Fibroblast of villous mesenchyme (primary cell): ENCODE measurements around the gene KRTAP21-1. TPM values are rescaled to one million over a fixed set of nuclear protein-coding genes. Genes with fewer than 3 reads are reported as not detected.

Experiments
- DNase-seq: peaks from one replicate; pipeline ENCODE4 v3.0.0-alpha.2; 2010; ENCODE audit warnings: low read depth
- H3K4me3 ChIP-seq: 2 replicates; pipeline ENCODE4 v1.5.1; 2011; ENCODE audit warnings: low read depth, mild to moderate bottlenecking, low read length
- small RNA-seq: library from RNA; depleted of rRNA; stranded (forward); fragments of <200 nt; gene quantifications from one replicate; pipeline ENCODE3, GENCODE V24; 2012
- total RNA-seq: library from RNA; depleted of rRNA; stranded (reverse); fragments of >200 nt; gene quantifications from 2 replicates; pipeline ENCODE4 v1.2.3, GENCODE V29; 2012
- TF ChIP-seq, protein P1 (sequence below): IDR thresholded peaks from 2 replicates; pipeline ENCODE4 v1.5.1; 2012; ENCODE audit warnings: low read depth, mild to moderate bottlenecking, low read length; ENCODE audit not compliant: insufficient read depth

KRTAP21-1 gene
- total RNA-seq, 1 donor = not detected

DNA sequence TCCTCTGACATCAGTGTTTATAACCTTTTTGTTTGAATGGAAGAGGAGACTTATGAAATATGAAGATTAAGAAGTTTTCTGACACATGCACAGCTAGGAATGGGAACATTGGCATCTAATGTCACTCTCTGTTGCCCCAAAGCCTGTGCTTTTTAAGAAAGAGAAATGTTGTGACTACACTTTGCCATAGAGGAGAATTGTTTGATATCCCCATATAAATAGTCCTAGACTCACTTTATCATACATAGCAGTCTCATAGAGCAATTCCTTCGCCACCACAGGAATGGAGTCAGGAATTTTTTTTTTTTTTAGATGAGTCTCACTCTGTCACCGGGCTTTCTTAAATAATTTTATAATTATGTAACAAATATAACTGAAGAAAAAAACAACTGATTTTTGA lies 38.1 kb downstream of the KRTAP21-1 start:
- TF ChIP-seq, protein P1, sequence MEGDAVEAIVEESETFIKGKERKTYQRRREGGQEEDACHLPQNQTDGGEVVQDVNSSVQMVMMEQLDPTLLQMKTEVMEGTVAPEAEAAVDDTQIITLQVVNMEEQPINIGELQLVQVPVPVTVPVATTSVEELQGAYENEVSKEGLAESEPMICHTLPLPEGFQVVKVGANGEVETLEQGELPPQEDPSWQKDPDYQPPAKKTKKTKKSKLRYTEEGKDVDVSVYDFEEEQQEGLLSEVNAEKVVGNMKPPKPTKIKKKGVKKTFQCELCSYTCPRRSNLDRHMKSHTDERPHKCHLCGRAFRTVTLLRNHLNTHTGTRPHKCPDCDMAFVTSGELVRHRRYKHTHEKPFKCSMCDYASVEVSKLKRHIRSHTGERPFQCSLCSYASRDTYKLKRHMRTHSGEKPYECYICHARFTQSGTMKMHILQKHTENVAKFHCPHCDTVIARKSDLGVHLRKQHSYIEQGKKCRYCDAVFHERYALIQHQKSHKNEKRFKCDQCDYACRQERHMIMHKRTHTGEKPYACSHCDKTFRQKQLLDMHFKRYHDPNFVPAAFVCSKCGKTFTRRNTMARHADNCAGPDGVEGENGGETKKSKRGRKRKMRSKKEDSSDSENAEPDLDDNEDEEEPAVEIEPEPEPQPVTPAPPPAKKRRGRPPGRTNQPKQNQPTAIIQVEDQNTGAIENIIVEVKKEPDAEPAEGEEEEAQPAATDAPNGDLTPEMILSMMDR = no peak
- no peak overlapping the region for H3K4me3 ChIP-seq
- DNase-seq = no peak

DNA sequence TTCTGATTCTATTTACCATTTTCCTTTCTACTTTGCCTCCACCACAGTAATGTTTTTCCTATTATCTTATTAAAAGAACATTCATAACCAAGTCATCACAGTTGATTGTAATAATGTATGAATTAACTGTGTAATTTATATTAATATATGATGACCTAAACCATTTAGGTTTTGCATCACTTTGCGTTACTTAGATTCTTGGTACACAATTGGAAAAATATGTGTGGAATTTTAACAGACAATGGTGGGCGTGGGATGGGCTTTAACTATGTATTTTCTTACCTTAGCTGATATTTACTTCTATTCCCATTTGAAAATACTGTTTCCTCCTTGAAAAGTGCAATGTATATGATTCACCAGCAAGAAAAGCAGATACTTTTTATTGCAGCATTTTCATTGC lies 40.3 kb downstream of the KRTAP21-1 start:
- no peak for DNase-seq
- no peak overlapping the region for H3K4me3 ChIP-seq
- TF ChIP-seq, protein P1 = no peak

DNA sequence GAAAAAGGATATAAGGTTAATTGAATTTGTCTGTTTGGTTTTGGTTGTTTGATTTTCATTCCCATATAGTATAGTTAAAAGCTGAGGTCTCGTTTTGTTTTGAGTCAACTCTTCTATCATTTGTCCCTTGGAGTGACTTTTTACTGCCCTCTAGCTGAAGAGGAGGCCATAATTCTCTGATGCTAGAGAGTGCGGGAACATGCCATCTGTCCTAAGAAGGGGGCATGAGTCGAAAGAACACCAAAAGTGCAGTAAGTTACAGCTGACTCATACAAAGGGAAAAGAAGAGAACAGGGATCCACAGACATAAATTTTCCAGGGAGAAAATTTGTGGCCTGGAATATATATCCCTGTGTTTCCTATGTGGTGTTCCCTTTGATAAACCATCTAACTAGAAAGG lies 40.8 kb downstream of the KRTAP21-1 start:
- no peak for DNase-seq
- TF ChIP-seq, protein P1 = no peak
- no peak overlapping the region for H3K4me3 ChIP-seq

DNA sequence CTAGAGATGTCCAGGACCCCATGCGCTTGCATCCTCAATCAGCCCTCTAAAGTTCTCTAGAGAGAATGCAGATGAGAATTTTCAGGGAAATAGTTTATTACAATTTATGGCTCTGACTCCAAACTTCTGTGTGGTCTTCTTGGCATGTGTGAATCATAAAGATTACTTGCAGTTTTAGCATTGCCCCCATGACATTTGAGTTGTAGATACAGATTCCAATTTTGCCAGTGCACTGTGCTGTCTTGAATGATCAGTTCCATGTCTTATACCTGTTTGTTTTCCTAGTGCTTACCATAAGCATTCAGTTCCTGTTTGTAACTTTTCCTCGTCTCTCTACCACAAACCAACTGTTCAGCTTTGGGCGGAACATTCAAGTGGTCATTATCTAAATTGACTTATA lies 41.5 kb downstream of the KRTAP21-1 start:
- TF ChIP-seq, protein P1 = no peak
- H3K4me3 ChIP-seq = no peak overlapping the region
- DNase-seq = no peak

DNA sequence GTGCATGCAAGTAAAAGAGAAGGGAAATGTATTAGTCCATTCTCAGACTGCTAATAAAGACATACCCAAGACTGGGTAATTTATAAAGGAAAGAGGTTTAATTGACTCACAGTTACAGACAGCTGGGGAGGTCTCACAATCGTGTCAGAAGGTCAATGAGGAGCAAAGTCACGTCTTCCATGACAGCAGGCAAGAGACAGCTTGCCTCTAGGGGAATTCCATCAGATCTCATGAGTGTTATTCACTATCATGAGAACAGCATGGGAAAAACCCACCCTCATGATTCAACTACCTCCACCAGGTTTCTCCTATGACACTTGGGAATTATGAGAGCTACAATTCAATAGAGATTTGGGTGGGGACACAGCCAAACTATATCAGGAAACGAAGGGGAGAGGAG lies 44.7 kb downstream of the KRTAP21-1 start:
- TF ChIP-seq, protein P1 = no peak
- no peak overlapping the region for H3K4me3 ChIP-seq
- DNase-seq = no peak

DNA sequence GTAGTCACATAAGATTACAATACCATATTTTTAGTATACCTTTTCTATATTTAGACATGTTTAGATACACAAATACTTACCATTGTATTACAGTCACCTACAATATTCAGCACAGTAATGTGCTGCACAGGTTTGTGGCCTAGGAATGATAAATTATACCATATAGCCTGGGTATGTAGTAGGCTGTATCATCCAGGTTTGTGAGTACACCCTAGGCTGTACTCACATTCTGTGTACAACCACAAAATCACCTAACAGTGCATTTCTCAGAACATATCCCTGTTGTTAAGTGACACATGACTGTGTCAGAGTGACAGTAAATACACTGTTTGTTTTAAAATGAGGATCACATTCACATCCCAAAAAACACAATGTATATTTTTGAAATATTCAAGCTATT lies 47.8 kb downstream of the KRTAP21-1 start:
- TF ChIP-seq, protein P1 = no peak
- H3K4me3 ChIP-seq = no peak overlapping the region
- DNase-seq = no peak

Small RNA genes lying within 50 kb of the gene (small RNA-seq; reads per million reads assigned to genes)
- gene AP000244.1 = not detected
- not detected for gene KRTAP21-3
- not detected for gene KRTAP8-2P

Other genes with a start within 250 kb of the KRTAP21-1 start
- gene KRTAP19-6, start 213.6 kb downstream of the KRTAP21-1 start, total RNA-seq = not detected in 2 replicates
- gene KRTAP19-7, start 194.1 kb downstream of the KRTAP21-1 start, total RNA-seq = not detected in 2 replicates
- gene KRTAP22-2, start 165.0 kb downstream of the KRTAP21-1 start, total RNA-seq = not detected in 2 replicates
- gene KRTAP6-3, start 163.0 kb downstream of the KRTAP21-1 start, total RNA-seq = not detected in 2 replicates
- gene KRTAP6-2, start 156.5 kb downstream of the KRTAP21-1 start, total RNA-seq = not detected in 2 replicates
- not detected in 2 replicates for gene KRTAP22-1, start 154.3 kb downstream of the KRTAP21-1 start, total RNA-seq
- gene KRTAP6-1, start 141.5 kb downstream of the KRTAP21-1 start, total RNA-seq = not detected in 2 replicates
- gene KRTAP20-1, start 139.0 kb downstream of the KRTAP21-1 start, total RNA-seq = not detected in 2 replicates
- not detected in 2 replicates for gene KRTAP20-4, start 134.8 kb downstream of the KRTAP21-1 start, total RNA-seq
- not detected in 2 replicates for gene KRTAP20-2, start 120.2 kb downstream of the KRTAP21-1 start, total RNA-seq
- not detected in 2 replicates for gene KRTAP20-3, start 112.6 kb downstream of the KRTAP21-1 start, total RNA-seq
- not detected in 2 replicates for gene KRTAP21-3, start 36.7 kb downstream of the KRTAP21-1 start, total RNA-seq
- gene KRTAP21-2, start 8.2 kb downstream of the KRTAP21-1 start, total RNA-seq = not detected in 2 replicates
- not detected in 2 replicates for gene KRTAP8-1, start 57.8 kb upstream of the KRTAP21-1 start, total RNA-seq
- gene KRTAP7-1, start 74.3 kb upstream of the KRTAP21-1 start, total RNA-seq = not detected in 2 replicates
- gene KRTAP11-1, start 126.2 kb upstream of the KRTAP21-1 start, total RNA-seq = not detected in 2 replicates